Breast epithelium (tissue), 4 donors: Measurements from ENCODE around the gene SYT5. TPM values are rescaled to one million over a fixed set of nuclear protein-coding genes. Genes with fewer than 3 reads are reported as not detected.
A peak's percentile ranks its signal among the peaks of the same experiment; 100 is the strongest.
"Not testable (repeated sequence)": the region's sequence is repeated elsewhere in the genome, so short reads cannot be mapped to it uniquely, and the experiment has no call there.

Experiments used
- DNase-seq, 2 donors: peaks; one replicate each; pipeline ENCODE4 v3.0.0-alpha.2; 2019; ENCODE audit warnings: low spot score in 2 of 2
- H3K27ac ChIP-seq, 2 donors: fragments of 200-600 bp; sonication (generic) in 1 of 2; one replicate each; pipeline ENCODE4 v1.5.1; 2016 to 2019; ENCODE audit warnings: mild to moderate bottlenecking in 1 of 2
- H3K27me3 ChIP-seq, 2 donors: fragments of 200-600 bp; sonication (generic) in 1 of 2; one replicate each; pipeline versions ENCODE4 v1.5.1 to v1.6.0; 2017 to 2019; ENCODE audit warnings: control low read depth in 1 of 2, mild to moderate bottlenecking in 1 of 2
- H3K36me3 ChIP-seq: fragments of 200-600 bp; one replicate; pipeline ENCODE4 v1.5.1; 2019
- H3K4me1 ChIP-seq, 2 donors: fragments of 200-600 bp; sonication (generic); one replicate each; pipeline ENCODE4 v1.5.1; 2016 to 2019; ENCODE audit warnings: control low read depth in 1 of 2
- H3K4me3 ChIP-seq, 3 donors: fragments of 200-600 bp; sonication (generic); 1 replicate in 2 of 3; 2 replicates in 1 of 3; pipeline ENCODE4 v1.5.1; 2016 to 2019; ENCODE audit warnings: mild to moderate bottlenecking in 3 of 3, moderate library complexity in 2 of 3
- H3K9me3 ChIP-seq, 2 donors: fragments of 200-600 bp; sonication (generic) in 1 of 2; one replicate each; pipeline ENCODE4 v1.5.1; 2016 to 2019; ENCODE audit warnings: control low read depth in 1 of 2
- CTCF ChIP-seq, 3 donors: fragments of 450-650 bp; IDR thresholded peaks; one replicate each; pipeline ENCODE4 v1.5.1; 2016 to 2017; ENCODE audit warnings: antibody characterized with exemption in 3 of 3, mild to moderate bottlenecking in 3 of 3, moderate library complexity in 3 of 3
- POLR2A ChIP-seq: fragments of 450-650 bp; IDR thresholded peaks from one replicate; pipeline ENCODE4 v1.6.1; 2016; ENCODE audit warnings: antibody characterized with exemption, mild to moderate bottlenecking, moderate library complexity
- POLR2AphosphoS5 ChIP-seq, 3 donors: sonication (generic); formaldehyde crosslinking; IDR thresholded peaks; one replicate each; pipeline ENCODE4 v1.6.1; 2017; ENCODE audit warnings: antibody characterized with exemption in 3 of 3
- intact Hi-C: fragments of 100-400 bp; cut with DNase I; formaldehyde crosslinking; loops from one replicate; pipeline ENCODE4 v1.15.1; 2023; ENCODE audit warnings: low total_unique reads
- total RNA-seq, 3 donors: library from RNA; depleted of rRNA; stranded (reverse); fragments of >200 nt; gene quantifications; one replicate each; pipeline ENCODE4 v1.1.0, GENCODE V29; 2016

The SYT5 gene
- total RNA-seq, 3 donors from 2014 or later = under 0.01 TPM; not detected in 2

GRCh38 chr19:55206664-55207500, 26.8 kb upstream of the SYT5 start:
- H3K9me3 ChIP-seq = peaks cover 0 to under 1% of the 10 kb centered on the region in 2 donors
- TF ChIP-seq POLR2AphosphoS5 (IDR thresholded peaks at IDR 0.05) (peak in 2 of 3 donors; percentile 45 to 63), POLR2A (no peak)
- DNase-seq = peak; percentile 38 to 68
- peak overlapping the region; percentile 30 to 56 (median 34) for H3K4me3 ChIP-seq
- H3K4me1 ChIP-seq = no peaks in the 10 kb centered on the region
- H3K36me3 ChIP-seq = no peaks in the 10 kb centered on the region
- H3K27ac ChIP-seq = peak overlapping the region in 1 of 2 donors; percentile 34
- no peaks in the 10 kb centered on the region for H3K27me3 ChIP-seq
- intact Hi-C loops = no loop called here

GRCh38 chr19:55202199-55202598, 22.1 kb upstream of the SYT5 start:
- intact Hi-C loops, H3K27me3 ChIP-seq: not testable (repeated sequence)

GRCh38 chr19:55199620-55200204, 19.6 kb upstream of the SYT5 start:
- no peak for DNase-seq
- H3K4me1 ChIP-seq = no peaks in the 10 kb centered on the region
- intact Hi-C loops = no loop called here
- no peak for TF ChIP-seq POLR2A
- TF ChIP-seq POLR2AphosphoS5 (IDR thresholded peaks at IDR 0.05) = no peak
- TF ChIP-seq CTCF (IDR thresholded peaks at IDR 0.05) = no peak
- no peak overlapping the region for H3K27ac ChIP-seq
- H3K9me3 ChIP-seq = no peaks in the 10 kb centered on the region
- H3K27me3 ChIP-seq = peaks cover 0 to 7% of the 10 kb centered on the region in 2 donors
- no peak overlapping the region for H3K4me3 ChIP-seq
- H3K36me3 ChIP-seq = no peaks in the 10 kb centered on the region

More at GRCh38 chr19:55202199-55202598, 22.1 kb upstream of the SYT5 start:
- H3K36me3 ChIP-seq, H3K4me1 ChIP-seq, H3K4me3 ChIP-seq, DNase-seq, H3K9me3 ChIP-seq, H3K27ac ChIP-seq: not testable (repeated sequence)

GRCh38 chr19:55198651-55199050, 18.6 kb upstream of the SYT5 start:
- Histone ChIP-seq H3K36me3 (no peaks in the 10 kb centered on the region), H3K4me3 (no peak overlapping the region), H3K9me3 (no peaks in the 10 kb centered on the region), H3K4me1 (no peaks in the 10 kb centered on the region), H3K27me3 (peaks cover 0 to 7% of the 10 kb centered on the region in 2 donors), H3K27ac (no peak overlapping the region)
- TF ChIP-seq CTCF (IDR thresholded peaks at IDR 0.05) (no peak), POLR2AphosphoS5 (IDR thresholded peaks at IDR 0.05) (no peak), POLR2A (no peak)
- no peak for DNase-seq
- intact Hi-C loops = no loop called here

- Histone ChIP-seq H3K4me1 (no peaks in the 10 kb centered on the region), H3K4me3 (no peak overlapping the region), H3K9me3 (no peaks in the 10 kb centered on the region), H3K27me3 (peaks cover 0 to 7% of the 10 kb centered on the region in 2 donors), H3K27ac (no peak overlapping the region), H3K36me3 (no peaks in the 10 kb centered on the region)
- DNase-seq = no peak
- no peak for TF ChIP-seq CTCF (IDR thresholded peaks at IDR 0.05)
- TF ChIP-seq POLR2AphosphoS5 (IDR thresholded peaks at IDR 0.05) = no peak
- TF ChIP-seq POLR2A = no peak
- intact Hi-C loops = no loop called here
These were observed 17.4 kb upstream of the SYT5 start for GRCh38 chr19:55197528-55197927.

- intact Hi-C loops = no loop called here
- no peaks in the 10 kb centered on the region for H3K36me3 ChIP-seq
- no peak for DNase-seq
- H3K4me3 ChIP-seq = no peak overlapping the region
- H3K9me3 ChIP-seq = no peaks in the 10 kb centered on the region
- H3K4me1 ChIP-seq = no peaks in the 10 kb centered on the region
- peaks cover 0 to 7% of the 10 kb centered on the region in 2 donors for H3K27me3 ChIP-seq
- no peak overlapping the region for H3K27ac ChIP-seq
- TF ChIP-seq CTCF (IDR thresholded peaks at IDR 0.05) = no peak
- TF ChIP-seq POLR2AphosphoS5 (IDR thresholded peaks at IDR 0.05) = no peak
- TF ChIP-seq POLR2A = no peak
These were observed 16.7 kb upstream of the SYT5 start for GRCh38 chr19:55196803-55197202.
